Kidney epithelial cell (primary cell): ENCODE results near the gene LTA4H. TPM values are rescaled to one million over a fixed set of nuclear protein-coding genes. Genes with fewer than 3 reads are reported as not detected.
"Not testable (repeated sequence)": the region's sequence is repeated elsewhere in the genome, so short reads cannot be mapped to it uniquely, and the experiment has no call there.

Experiments
- DNase-seq: peaks from one replicate; pipeline ENCODE4 v3.0.0-alpha.2; 2010; ENCODE audit warnings: low read depth
- H3K27me3 ChIP-seq: 2 replicates; pipeline ENCODE4 v1.6.0; 2011; ENCODE audit warnings: low read length; ENCODE audit not compliant: control insufficient read depth, insufficient read depth
- H3K36me3 ChIP-seq: 2 replicates; pipeline ENCODE4 v1.5.1; 2011; ENCODE audit warnings: low read length; ENCODE audit not compliant: control insufficient read depth, insufficient read depth
- H3K4me3 ChIP-seq: 2 replicates; pipeline ENCODE4 v1.5.1; 2011; ENCODE audit warnings: low read depth, mild to moderate bottlenecking, control low read depth, low read length
- CTCF ChIP-seq: IDR thresholded peaks from 2 replicates; pipeline ENCODE4 v1.5.1; 2011; ENCODE audit warnings: mild to moderate bottlenecking, moderate library complexity, low read length, control low read depth, inconsistent platforms; ENCODE audit not compliant: insufficient read depth, poor library complexity, severe bottlenecking
- total RNA-seq: library from RNA; depleted of rRNA; stranded (reverse); fragments of >200 nt; gene quantifications from 2 replicates; pipeline ENCODE4 v1.2.3, GENCODE V29; 2015

Gene LTA4H
- total RNA-seq, 1 donor from 2014 or later, result 78.9 TPM

- Histone ChIP-seq H3K4me3 (no peak overlapping the region), H3K36me3 (no peaks in the 10 kb centered on the region), H3K27me3 (no peaks in the 10 kb centered on the region)
- DNase-seq, result no peak
- TF ChIP-seq CTCF, result no peak
Observed at GRCh38 chr12:95974358-95974757, 61.0 kb downstream of the LTA4H start.

GRCh38 chr12:95972832-95973456 is 62.4 kb downstream of the LTA4H start:
- Histone ChIP-seq H3K27me3 (no peaks in the 10 kb centered on the region), H3K36me3 (no peaks in the 10 kb centered on the region), H3K4me3 (no peak overlapping the region)
- TF ChIP-seq CTCF, result no peak
- DNase-seq, result no peak

DNA sequence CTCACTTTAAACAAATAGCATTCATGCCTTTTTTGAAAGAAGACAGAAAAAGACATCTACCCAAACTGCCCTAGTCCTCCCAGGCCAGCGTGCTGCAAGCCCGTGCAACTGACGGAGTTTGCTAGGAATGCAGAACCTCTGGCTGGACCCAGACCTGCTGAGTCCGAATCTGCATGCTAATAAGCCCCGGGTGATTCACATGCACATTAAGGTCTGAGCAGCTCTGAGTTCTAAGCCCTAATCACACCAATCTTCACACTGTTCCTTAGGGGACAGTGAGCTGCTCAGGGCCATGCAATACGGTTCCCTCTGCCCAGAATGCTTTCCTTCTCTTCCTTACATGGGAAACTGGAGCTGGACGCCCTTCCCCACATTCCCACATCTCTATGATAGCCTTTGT is 64.5 kb downstream of the LTA4H start:
- Histone ChIP-seq H3K27me3 (no peaks in the 10 kb centered on the region), H3K4me3 (no peak overlapping the region), H3K36me3 (no peaks in the 10 kb centered on the region)
- TF ChIP-seq CTCF, result no peak
- DNase-seq, result no peak

DNA sequence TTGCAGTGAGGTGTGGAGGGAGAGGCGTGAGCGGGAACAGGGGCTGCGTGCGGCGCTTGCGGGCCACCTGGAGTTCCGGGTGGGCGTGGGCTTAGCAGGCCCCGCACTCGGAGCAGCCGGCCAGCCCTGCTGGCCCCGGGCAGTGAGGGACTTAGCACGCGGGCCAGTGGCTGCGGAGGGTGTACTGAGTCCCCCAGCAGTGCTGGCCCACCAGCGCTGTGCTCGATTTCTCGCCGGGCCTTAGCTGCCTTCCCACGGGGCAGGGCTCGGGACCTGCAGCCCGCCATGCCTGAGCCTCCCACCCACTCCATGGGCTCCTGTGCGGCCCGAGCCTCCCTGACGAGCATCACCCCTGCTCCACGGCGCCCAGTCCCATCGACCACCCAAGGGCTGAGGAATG is 66.3 kb downstream of the LTA4H start:
- not testable (repeated sequence) for H3K4me3 ChIP-seq, DNase-seq, H3K27me3 ChIP-seq, H3K36me3 ChIP-seq

DNA sequence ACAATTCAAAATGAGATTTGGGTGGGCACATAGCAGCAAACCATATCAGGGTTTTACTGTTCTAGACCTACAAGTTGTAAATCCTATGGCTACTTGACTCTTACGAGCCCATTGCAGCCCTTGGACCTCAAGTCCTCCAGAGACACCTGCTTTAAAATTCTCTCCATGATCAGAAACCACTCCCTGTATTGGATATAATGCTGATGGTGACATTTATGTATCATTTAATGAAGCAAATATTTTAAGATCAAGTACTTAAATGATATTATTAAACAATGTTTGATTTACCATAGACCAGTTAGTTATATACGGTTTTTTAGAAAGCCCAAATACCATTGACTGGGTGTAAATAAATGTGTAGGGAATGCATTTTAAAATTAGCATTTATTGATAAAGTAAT is 68.1 kb downstream of the LTA4H start:
- Histone ChIP-seq H3K27me3 (no peaks in the 10 kb centered on the region), H3K4me3 (no peak overlapping the region), H3K36me3 (no peaks in the 10 kb centered on the region)
- no peak for TF ChIP-seq CTCF
- DNase-seq, result no peak

DNA sequence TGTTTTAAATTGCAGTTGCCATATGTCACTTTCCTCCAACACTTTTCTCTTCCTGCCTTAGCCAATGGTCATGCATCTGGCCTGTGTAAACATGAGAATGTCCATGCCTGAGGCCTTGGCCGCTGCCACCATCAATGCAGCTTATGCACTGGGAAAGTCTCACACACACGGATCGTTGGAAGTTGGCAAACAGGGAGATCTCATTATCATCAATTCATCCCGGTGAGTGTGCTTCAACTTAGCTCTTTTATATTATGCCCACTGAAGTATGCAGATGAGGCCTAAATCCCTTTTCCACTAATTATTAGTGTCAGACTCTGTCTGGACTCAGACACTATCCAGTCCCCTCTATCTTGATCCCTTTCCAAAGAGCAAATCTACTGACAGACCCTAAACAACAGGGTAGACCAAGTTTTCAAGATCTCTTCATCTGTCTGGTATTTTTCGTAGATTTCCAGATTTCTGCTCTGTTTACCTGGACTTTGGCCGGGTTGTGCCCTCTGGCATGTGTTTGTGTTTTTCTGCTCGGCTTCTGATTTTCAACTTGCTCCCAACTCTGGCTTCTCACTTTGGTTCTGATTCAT is 69.0 kb downstream of the LTA4H start:
- H3K36me3 ChIP-seq, result no peaks in the 10 kb centered on the region
- no peaks in the 10 kb centered on the region for H3K27me3 ChIP-seq
- DNase-seq, result no peak
- no peak for TF ChIP-seq CTCF
- H3K4me3 ChIP-seq, result no peak overlapping the region
